ENCODE measurements around the gene HELZ2. TPM values are rescaled to one million over a fixed set of nuclear protein-coding genes. Genes with fewer than 3 reads are reported as not detected.
"Not testable (repeated sequence)": the region's sequence is repeated elsewhere in the genome, so short reads cannot be mapped to it uniquely, and the experiment has no call there.

HELZ2 gene
- polyA plus RNA-seq, 1 of the 3 experiments (the other 2 are of a cell fraction) = 7.6 TPM

- no peaks in the 10 kb centered on the region for H3F3A ChIP-seq (replicated peaks; ENCODE audit: insufficient read depth)
- no peaks in the 10 kb centered on the region for H3K9me2 ChIP-seq
- WGBS (ENCODE audit: low lambda C conversion rate) = 88% methylated on average over 3 of the region's 16 CpGs
- H3K79me2 ChIP-seq (ENCODE audit: insufficient read depth) = no peaks in the 10 kb centered on the region
- H3K4me2 ChIP-seq = no peak overlapping the region
- no peaks in the 10 kb centered on the region for H3K27me3 ChIP-seq (ENCODE audit: insufficient read depth)
- ChIA-PET POLR2A (interaction anchor here (0.6 kb wide), 1 partner anchor 53 kb away, joined by 6 read pairs; no protein-coding TSS in a partner anchor), CTCF (no interaction called here)
- H2AFZ ChIP-seq (ENCODE audit: low read depth) = no peak overlapping the region
- H3K27ac ChIP-seq (ENCODE audit: low read depth in 2 of 2, low read length in 1 of 2) = no peak overlapping the region
- no peaks in the 10 kb centered on the region; a peak in 1 of 4 replicates for H3K4me1 ChIP-seq (ENCODE audit: control insufficient read depth in 1 of 2, insufficient read depth in 2 of 2, low read depth in 1 of 2, low read length in 1 of 2)
- no peak for DNase-seq
- TF ChIP-seq GABPA (IDR thresholded peaks at IDR 0.05; ENCODE audit: low read depth) = no peak
- TF ChIP-seq EZH2phosphoT487 (IDR thresholded peaks at IDR 0.05; ENCODE audit: borderline replicate concordance, low read depth) = no peak
- TF ChIP-seq FOXJ3 (CRISPR knock-in tag; IDR thresholded peaks at IDR 0.05) = no peak
- no peak for TF ChIP-seq REST (IDR thresholded peaks at IDR 0.05; ENCODE audit: low read depth, low read length)
- no peak for TF ChIP-seq CHD2 (IDR thresholded peaks at IDR 0.05; ENCODE audit: low read length, partially characterized antibody)
- TF ChIP-seq YY1 (IDR thresholded peaks at IDR 0.05; ENCODE audit: low read depth) = no peak
- no peak for TF ChIP-seq PBX3 (IDR thresholded peaks at IDR 0.05)
- TF ChIP-seq RAD21 (IDR thresholded peaks at IDR 0.05; ENCODE audit: low read length) = no peak
- TF ChIP-seq FOXM1 (IDR thresholded peaks at IDR 0.05; ENCODE audit: low read depth) = no peak
- no peak for TF ChIP-seq JUND (IDR thresholded peaks at IDR 0.05)
- TF ChIP-seq MEF2A (IDR thresholded peaks at IDR 0.05; ENCODE audit: borderline replicate concordance, low read depth) = no peak
- TF ChIP-seq ZBTB33 (IDR thresholded peaks at IDR 0.05; ENCODE audit: borderline replicate concordance, low read depth) = no peak
- no peak for TF ChIP-seq ELF1 (IDR thresholded peaks at IDR 0.05)
- no peak for TF ChIP-seq NRF1 (IDR thresholded peaks at IDR 0.05; ENCODE audit: low read depth, low read length)
- TF ChIP-seq, protein P1, sequence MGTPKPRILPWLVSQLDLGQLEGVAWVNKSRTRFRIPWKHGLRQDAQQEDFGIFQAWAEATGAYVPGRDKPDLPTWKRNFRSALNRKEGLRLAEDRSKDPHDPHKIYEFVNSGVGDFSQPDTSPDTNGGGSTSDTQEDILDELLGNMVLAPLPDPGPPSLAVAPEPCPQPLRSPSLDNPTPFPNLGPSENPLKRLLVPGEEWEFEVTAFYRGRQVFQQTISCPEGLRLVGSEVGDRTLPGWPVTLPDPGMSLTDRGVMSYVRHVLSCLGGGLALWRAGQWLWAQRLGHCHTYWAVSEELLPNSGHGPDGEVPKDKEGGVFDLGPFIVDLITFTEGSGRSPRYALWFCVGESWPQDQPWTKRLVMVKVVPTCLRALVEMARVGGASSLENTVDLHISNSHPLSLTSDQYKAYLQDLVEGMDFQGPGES (IDR thresholded peaks at IDR 0.05; ENCODE audit: low read depth, low read length) = no peak
- no peak for TF ChIP-seq EP300 (IDR thresholded peaks at IDR 0.05; ENCODE audit: borderline replicate concordance in 1 of 2, low read depth in 1 of 2, low read length in 1 of 2)
- no peak for TF ChIP-seq TEAD4 (IDR thresholded peaks at IDR 0.05; ENCODE audit: borderline replicate concordance, insufficient read depth)
- TF ChIP-seq MAX (IDR thresholded peaks at IDR 0.05; ENCODE audit: low read depth) = no peak
- TF ChIP-seq TAF1 (IDR thresholded peaks at IDR 0.05; ENCODE audit: borderline replicate concordance, low read depth, low read length) = no peak
- TF ChIP-seq FOSL2 (IDR thresholded peaks at IDR 0.05; ENCODE audit: borderline replicate concordance, low read depth) = no peak
- no peaks in the 10 kb centered on the region for H3K9me3 ChIP-seq
- H3K4me3 ChIP-seq (ENCODE audit: low read depth in 2 of 2, low read length in 1 of 2) = no peak overlapping the region
- H4K20me1 ChIP-seq (ENCODE audit: insufficient read depth) = no peaks in the 10 kb centered on the region
- peaks cover 0 to 25% of the 10 kb centered on the region in 2 experiments for H3K36me3 ChIP-seq (replicated peaks in 1 of 2; ENCODE audit: control insufficient read depth in 1 of 2, insufficient read depth in 2 of 2, low read length in 1 of 2)
- H3K9ac ChIP-seq = no peak overlapping the region
Measured at GRCh38 chr20:63560333-63560805, 13.7 kb downstream of the HELZ2 start.

DNA sequence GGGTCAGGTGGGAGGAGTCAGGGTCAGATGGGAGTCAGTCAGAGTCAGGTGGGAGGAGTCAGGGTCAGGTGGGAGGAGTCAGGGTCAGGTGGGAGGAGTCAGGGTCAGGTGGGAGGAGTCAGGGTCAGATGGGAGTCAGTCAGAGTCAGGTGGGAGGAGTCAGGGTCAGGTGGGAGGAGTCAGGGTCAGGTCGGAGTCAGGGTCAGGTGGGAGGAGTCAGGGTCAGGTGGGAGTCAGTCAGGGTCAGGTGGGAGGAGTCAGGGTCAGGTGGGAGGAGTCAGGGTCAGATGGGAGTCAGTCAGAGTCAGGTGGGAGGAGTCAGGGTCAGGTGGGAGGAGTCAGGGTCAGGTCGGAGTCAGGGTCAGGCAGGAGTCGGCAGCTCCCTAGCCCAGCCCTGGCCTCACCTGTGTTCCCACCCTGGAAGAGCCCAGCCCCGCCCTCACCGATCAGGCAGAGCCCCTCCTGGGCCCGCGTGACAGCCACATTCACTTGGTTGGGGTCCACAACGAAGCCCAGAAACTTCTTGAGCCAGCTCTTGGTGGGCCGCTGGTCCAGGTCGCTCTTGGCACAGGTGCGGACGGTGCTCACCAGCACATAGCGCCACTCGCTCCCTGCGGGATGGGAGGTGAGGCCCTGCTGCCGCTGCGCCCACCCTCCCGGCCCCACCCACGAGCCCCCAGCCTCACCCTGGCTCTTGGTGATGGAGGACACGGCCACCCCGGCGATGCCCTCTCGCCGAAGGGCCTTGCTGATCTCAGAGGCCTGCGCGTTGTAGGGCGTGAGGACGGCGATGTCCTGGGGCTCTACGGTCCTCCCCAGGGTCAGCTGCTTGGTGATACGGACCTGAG is 14.3 kb downstream of the HELZ2 start:
- H2AFZ ChIP-seq (ENCODE audit: low read depth); DNase-seq; H3K9ac ChIP-seq; H3K4me1 ChIP-seq (ENCODE audit: control insufficient read depth in 1 of 2, insufficient read depth in 2 of 2, low read depth in 1 of 2, low read length in 1 of 2); H3K4me3 ChIP-seq (ENCODE audit: low read depth in 2 of 2, low read length in 1 of 2); POLR2A ChIA-PET; H3K9me3 ChIP-seq; H3K79me2 ChIP-seq (ENCODE audit: insufficient read depth); H3K9me2 ChIP-seq; H3K27me3 ChIP-seq (ENCODE audit: insufficient read depth); H3F3A ChIP-seq (replicated peaks; ENCODE audit: insufficient read depth); H3K27ac ChIP-seq (ENCODE audit: low read depth in 2 of 2, low read length in 1 of 2); H4K20me1 ChIP-seq (ENCODE audit: insufficient read depth); H3K4me2 ChIP-seq; CTCF ChIA-PET: not testable (repeated sequence)
- 91% methylated on average over 29 of the region's 31 CpGs for WGBS (ENCODE audit: low lambda C conversion rate)
- H3K36me3 ChIP-seq (replicated peaks in 1 of 2; ENCODE audit: control insufficient read depth in 1 of 2, insufficient read depth in 2 of 2, low read length in 1 of 2) = peaks cover 0 to 25% of the 10 kb centered on the region in 2 experiments

Data from SK-N-SH (cell line).